Body of pancreas (tissue), 4 donors: ENCODE measurements around the gene MBD3L2.
"Not testable (repeated sequence)": the region's sequence is repeated elsewhere in the genome, so short reads cannot be mapped to it uniquely, and the experiment has no call there.

ENCODE experiments used
- POLR2A ChIP-seq, 3 donors: fragments of 450-650 bp; IDR thresholded peaks; one replicate each; pipeline ENCODE4 v1.6.1; 2016; ENCODE audit warnings: antibody characterized with exemption in 3 of 3, mild to moderate bottlenecking in 2 of 3
- TF ChIP-seq, protein P1 (sequence below), 7 experiments: fragments of 450-650 bp in 4 of 7; fragments of 200-600 bp in 3 of 7; sonication (generic) in 3 of 7; IDR thresholded peaks; one replicate each; pipeline ENCODE4 v1.5.1; 2016 to 2019; ENCODE audit warnings: antibody characterized with exemption in 7 of 7

- TF ChIP-seq, protein P1, sequence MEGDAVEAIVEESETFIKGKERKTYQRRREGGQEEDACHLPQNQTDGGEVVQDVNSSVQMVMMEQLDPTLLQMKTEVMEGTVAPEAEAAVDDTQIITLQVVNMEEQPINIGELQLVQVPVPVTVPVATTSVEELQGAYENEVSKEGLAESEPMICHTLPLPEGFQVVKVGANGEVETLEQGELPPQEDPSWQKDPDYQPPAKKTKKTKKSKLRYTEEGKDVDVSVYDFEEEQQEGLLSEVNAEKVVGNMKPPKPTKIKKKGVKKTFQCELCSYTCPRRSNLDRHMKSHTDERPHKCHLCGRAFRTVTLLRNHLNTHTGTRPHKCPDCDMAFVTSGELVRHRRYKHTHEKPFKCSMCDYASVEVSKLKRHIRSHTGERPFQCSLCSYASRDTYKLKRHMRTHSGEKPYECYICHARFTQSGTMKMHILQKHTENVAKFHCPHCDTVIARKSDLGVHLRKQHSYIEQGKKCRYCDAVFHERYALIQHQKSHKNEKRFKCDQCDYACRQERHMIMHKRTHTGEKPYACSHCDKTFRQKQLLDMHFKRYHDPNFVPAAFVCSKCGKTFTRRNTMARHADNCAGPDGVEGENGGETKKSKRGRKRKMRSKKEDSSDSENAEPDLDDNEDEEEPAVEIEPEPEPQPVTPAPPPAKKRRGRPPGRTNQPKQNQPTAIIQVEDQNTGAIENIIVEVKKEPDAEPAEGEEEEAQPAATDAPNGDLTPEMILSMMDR (IDR thresholded peaks at IDR 0.05), result not testable (repeated sequence)
- TF ChIP-seq POLR2A (IDR thresholded peaks at IDR 0.05), result not testable (repeated sequence)
Measured at GRCh38 chr19:7058576-7058975, 9.5 kb downstream of the MBD3L2 start, which contains the start of gene MBD3L3.
